ENCODE results near the gene PRXL2B.

PRXL2B gene

DNA sequence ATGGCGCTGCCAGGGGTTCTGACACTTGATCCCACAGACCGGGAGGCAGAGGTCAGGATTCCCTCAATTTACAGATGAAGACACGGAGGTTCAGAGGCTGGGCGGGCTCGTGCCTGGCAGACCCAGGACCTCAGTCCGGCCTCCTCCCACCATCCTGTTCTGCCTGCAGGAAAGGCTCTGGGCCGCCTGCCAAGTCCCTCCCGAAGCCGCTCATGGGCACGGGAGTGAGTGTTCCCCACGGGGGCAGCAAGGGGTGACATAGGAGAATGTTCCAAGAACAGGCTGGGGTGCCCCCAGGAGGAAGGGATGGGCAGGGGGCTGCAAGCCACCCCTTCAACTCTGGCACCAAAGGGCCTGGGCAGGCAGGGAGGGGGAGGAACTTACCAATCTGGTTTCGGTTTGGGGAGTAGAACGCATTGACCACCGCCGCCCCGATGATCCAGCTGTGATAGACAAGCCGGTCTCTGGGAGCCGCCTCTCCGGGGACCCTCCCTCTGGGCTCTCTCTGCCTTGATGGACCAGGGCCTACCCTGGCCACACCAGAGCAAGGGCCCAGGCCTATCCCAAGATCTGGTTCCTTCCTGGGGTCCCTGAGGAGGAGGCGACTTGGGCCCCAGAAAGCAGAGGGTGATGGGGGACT, 7.5 kb downstream of the PRXL2B start:
- no peak overlapping the region for H3K4me3 ChIP-seq (ENCODE audit: low read depth, low read length)
- DNase-seq (ENCODE audit: low read depth): no peak
- TF ChIP-seq, protein P1, sequence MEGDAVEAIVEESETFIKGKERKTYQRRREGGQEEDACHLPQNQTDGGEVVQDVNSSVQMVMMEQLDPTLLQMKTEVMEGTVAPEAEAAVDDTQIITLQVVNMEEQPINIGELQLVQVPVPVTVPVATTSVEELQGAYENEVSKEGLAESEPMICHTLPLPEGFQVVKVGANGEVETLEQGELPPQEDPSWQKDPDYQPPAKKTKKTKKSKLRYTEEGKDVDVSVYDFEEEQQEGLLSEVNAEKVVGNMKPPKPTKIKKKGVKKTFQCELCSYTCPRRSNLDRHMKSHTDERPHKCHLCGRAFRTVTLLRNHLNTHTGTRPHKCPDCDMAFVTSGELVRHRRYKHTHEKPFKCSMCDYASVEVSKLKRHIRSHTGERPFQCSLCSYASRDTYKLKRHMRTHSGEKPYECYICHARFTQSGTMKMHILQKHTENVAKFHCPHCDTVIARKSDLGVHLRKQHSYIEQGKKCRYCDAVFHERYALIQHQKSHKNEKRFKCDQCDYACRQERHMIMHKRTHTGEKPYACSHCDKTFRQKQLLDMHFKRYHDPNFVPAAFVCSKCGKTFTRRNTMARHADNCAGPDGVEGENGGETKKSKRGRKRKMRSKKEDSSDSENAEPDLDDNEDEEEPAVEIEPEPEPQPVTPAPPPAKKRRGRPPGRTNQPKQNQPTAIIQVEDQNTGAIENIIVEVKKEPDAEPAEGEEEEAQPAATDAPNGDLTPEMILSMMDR (IDR thresholded peaks at IDR 0.05; ENCODE audit: low read depth, low read length, missing control alignments): no peak

DNA sequence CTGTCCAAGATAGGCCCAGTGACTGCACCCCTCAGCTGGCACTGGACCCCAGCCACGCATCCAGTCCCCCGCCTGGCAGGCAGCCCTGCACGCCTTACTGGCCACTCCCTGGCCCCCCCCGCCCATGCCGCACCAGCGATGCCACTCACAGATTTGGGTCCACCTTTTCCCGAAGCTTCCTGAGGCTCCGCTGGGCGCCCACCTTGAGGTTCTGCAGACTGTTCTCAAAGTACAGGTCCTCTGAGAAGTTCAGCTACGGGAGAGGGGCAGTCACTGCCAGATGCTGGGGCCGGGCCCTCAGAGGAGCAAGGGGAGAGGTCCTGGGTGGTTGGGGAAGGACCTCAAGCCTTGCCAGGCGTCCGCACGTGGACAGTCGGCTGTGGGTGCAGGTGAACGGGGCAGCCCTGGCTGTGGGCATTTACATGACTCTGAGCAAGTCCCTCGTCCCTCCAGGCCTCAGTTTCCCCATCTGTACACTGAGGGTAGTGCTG, 8.1 kb downstream of the PRXL2B start:
- TF ChIP-seq, protein P1 (IDR thresholded peaks at IDR 0.05; ENCODE audit: low read depth, low read length, missing control alignments): no peak
- DNase-seq (ENCODE audit: low read depth): no peak

GRCh38 chr1:2595261-2595811, 8.8 kb downstream of the PRXL2B start:
- no peak overlapping the region for H3K4me3 ChIP-seq (ENCODE audit: low read depth, low read length)
- TF ChIP-seq, protein P1 (IDR thresholded peaks at IDR 0.05; ENCODE audit: low read depth, low read length, missing control alignments): no peak
- no peak for DNase-seq (ENCODE audit: low read depth)

More for the DNA sequence above, 8.1 kb downstream of the PRXL2B start:
- H3K4me3 ChIP-seq (ENCODE audit: low read depth, low read length): no peak overlapping the region

GRCh38 chr1:2595812-2596529, 9.4 kb downstream of the PRXL2B start:
- H3K4me3 ChIP-seq (ENCODE audit: low read depth, low read length): no peak overlapping the region
- TF ChIP-seq, protein P1 (IDR thresholded peaks at IDR 0.05; ENCODE audit: low read depth, low read length, missing control alignments): no peak
- DNase-seq (ENCODE audit: low read depth): no peak

- no peak overlapping the region for H3K4me3 ChIP-seq (ENCODE audit: low read depth, low read length)
- TF ChIP-seq, protein P1 (IDR thresholded peaks at IDR 0.05; ENCODE audit: low read depth, low read length, missing control alignments): no peak
- no peak for DNase-seq (ENCODE audit: low read depth)
These were observed 10.2 kb downstream of the PRXL2B start for GRCh38 chr1:2596530-2597333.

GRCh38 chr1:2597441-2598328, 11.1 kb downstream of the PRXL2B start:
- no peak overlapping the region for H3K4me3 ChIP-seq (ENCODE audit: low read depth, low read length)
- DNase-seq (ENCODE audit: low read depth): no peak
- TF ChIP-seq, protein P1 (IDR thresholded peaks at IDR 0.05; ENCODE audit: low read depth, low read length, missing control alignments): no peak
